Hippocampal formation (tissue), 2 donors: ENCODE results near the gene AKNA.
A peak's percentile ranks its signal among the peaks of the same experiment; 100 is the strongest.

Experiments
- DNase-seq, 2 donors: peaks; one replicate each; lab custom pipeline; 2025; lab: John Stamatoyannopoulos, UW

AKNA gene

GRCh38 chr9:114301798-114302565 is 85.8 kb downstream of the AKNA start:
- DNase-seq, result no peak

DNA sequence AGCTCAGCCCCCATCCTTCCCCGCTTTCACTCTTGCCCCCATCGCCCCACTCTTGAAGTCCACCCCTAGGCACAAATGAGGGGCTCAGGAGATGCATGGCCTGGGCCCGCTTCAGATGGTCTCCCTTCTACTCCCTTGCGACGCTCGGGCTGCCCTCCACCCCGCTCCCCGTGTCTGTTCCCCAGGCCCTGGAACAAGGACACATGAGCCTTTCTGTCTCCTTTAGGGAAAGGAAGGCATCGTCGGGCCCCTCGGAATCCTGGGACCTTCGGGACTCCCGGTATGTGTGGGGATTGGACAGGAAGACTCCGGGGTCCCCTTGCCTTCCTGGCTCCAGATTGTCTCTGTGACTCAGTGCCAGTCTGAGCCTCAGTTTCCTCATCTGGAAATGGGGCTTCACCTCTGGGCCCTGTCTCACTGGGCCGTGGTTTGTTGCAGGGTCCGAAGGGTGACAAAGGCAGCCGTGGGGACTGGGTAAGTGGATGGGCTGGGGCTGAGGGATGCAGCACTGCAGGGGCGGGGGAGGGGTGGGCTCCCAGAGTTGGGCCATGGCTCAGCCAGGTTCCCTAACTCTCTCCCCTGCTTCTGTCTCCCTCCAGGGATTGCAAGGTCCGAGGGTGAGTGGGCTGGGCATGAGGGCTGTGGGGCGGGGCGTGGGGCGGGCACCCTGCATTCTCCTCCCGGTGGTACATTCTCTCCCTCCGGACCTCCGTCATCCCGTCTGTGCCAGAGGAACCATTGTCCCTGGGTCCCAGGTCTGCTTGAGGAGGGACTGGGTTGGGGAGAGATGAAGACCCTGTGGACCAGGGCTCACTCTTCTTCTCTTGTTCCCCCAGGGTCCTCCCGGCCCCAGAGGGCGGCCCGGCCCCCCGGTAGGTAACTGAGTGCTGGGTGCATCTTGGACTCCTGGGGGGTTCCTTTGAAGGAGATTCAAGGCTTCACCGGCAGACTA is 86.7 kb downstream of the AKNA start:
- no peak for DNase-seq

DNA sequence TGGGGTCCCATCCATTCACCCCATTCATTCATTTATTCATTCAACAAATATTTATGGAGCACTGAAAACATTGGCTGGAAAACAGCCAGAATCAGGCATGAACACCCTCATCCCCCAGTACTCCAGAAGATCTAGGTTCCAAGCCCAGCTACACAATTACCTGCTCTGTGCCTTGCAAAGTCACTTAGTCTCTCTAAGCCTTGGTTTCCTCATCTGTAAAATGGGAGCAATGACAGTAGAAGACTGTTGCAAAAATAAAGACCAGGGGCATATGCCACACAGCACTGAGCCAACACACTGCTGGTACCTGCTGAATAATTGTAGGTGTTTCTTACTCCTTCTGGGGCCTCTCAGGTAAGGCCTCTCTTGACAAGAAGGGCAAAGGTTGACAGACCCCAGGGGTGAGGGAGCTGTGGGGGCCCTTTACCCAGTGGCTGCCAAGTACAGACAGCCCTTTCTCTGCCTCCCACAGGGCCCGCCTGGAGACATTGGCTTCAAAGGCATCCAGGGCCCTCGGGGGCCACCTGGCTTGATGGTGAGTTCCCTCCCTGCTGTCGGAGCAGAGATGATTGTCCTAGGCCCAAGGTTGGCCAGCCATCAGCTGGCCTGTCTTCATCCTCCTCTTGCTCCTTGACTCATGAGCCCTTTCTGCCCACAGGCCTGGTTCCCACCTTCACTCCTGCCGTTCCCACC is 87.5 kb downstream of the AKNA start:
- no peak for DNase-seq

- DNase-seq, result no peak
These were observed 88.3 kb downstream of the AKNA start for GRCh38 chr9:114299286-114300152.

DNA sequence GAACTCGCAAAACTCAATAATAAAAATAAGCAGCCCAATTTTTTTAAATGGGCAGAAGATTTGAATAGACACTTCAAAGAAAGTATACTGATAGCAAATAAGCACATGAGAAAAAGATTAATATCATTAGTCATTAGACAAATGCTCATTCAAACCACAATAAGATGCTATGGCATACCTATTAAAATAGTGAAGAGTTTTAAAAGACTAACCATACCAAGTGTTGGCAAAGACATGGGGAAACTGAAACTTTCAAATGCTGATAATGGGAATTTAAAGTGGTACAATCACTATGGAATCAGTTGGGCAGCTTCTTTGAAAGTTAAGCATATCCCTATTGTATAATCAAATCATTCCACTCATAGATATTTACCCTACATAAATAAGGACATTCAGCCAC is 91.4 kb downstream of the AKNA start:
- DNase-seq, result no peak

GRCh38 chr9:114294664-114295063 is 93.1 kb downstream of the AKNA start:
- DNase-seq, result no peak

DNA sequence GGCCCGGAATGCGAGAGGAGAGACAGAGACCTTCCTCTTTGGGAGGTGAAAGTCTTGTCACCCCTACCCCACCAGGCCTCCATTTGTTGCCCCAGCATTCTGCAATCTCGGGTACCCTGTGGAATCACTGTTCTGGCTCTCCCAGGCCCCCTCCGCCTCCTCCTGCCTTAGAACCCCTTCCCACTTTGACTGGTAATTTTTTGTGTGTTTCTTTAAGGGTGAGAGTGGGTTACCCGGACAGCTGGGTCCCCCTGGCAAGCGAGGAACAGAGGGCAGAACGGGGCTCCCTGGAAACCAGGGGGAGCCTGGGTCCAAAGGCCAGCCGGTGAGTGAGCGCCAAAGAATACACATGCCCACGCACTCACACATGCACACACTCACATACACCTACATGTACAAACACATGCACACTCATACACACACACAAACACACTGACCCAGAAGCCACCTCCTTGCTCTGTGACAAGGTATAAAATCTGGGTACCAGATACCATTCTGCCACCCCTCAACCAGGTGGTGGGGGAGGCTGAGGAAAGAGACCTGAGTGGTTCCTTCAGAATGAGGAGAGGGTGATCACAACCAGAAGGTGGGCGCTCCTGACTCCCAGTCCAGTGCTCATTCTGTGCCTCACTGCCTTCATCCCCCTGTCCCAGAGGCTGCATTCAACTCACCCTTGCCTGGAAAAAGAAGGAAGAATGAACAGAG is 95.7 kb downstream of the AKNA start:
- no peak for DNase-seq

- peak in 1 of 2 donors; percentile 55 for DNase-seq
These were observed 96.7 kb downstream of the AKNA start for GRCh38 chr9:114291064-114291474.

DNA sequence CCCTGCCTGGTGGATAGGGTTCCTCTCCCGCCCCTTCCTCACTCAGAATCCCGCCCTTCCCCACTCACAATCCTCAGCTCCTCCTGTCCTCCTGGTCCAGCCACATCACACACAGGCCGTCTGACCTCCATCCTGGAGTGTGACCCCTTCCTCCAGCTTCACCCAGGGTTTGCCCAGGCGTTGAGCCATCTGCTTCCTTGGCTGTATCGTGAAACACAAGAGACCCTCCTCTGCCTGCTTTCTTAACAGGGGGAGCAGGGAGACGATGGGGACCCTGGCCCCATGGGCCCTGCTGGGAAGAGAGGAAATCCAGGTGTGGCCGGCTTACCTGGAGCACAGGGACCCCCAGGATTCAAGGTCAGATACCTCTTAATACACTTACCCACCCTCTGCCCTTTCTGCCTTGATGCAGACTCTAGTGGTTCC is 97.2 kb downstream of the AKNA start:
- DNase-seq, result no peak

GRCh38 chr9:114289571-114290481 is 98.0 kb downstream of the AKNA start:
- no peak for DNase-seq

GRCh38 chr9:114289106-114289505 is 98.7 kb downstream of the AKNA start:
- no peak for DNase-seq

DNA sequence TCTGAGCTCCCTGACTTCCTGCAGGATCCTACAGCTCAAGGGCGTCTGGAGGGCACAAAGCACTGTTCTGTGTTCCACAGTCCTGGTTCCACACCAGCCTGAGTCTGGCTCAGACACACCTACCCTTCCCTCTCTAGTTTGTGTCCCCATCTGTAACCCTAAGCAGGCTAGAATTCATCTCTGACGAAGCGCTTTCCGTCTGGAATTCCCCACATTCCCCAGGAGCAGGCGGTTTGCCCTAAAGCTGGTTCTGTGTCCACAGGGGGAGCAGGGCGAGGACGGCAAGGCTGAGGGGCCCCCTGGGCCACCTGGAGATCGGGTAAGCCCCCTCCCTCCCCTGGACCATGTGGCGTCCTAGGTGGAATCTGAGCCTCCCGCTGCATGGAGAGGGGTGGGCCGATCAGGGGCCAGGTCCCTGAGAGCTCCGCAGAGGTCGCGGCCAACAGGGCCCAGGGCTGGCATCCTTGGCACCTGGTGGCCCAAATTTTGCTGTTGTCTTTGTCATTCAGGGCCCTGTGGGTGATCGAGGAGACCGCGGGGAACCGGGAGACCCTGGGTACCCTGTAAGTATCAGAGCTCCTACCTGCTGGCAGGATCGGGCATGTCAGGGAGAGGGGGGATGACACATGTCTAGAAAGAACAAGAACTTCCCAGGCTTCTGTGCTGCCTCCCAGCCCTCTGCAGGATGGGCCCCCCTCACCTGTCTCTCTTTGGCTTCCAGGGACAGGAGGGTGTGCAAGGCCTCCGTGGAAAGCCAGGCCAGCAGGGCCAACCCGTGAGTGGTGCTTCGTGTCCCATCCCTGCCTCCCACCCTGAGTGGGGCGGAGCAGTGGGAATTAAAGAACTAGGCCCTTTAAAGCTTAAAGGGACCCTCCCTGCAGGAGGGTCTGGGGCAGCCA is 99.3 kb downstream of the AKNA start:
- DNase-seq, result no peak

GRCh38 chr9:114287763-114288192 is 100.0 kb downstream of the AKNA start:
- no peak for DNase-seq

GRCh38 chr9:114287001-114287762 is 100.6 kb downstream of the AKNA start:
- DNase-seq, result no peak

DNA sequence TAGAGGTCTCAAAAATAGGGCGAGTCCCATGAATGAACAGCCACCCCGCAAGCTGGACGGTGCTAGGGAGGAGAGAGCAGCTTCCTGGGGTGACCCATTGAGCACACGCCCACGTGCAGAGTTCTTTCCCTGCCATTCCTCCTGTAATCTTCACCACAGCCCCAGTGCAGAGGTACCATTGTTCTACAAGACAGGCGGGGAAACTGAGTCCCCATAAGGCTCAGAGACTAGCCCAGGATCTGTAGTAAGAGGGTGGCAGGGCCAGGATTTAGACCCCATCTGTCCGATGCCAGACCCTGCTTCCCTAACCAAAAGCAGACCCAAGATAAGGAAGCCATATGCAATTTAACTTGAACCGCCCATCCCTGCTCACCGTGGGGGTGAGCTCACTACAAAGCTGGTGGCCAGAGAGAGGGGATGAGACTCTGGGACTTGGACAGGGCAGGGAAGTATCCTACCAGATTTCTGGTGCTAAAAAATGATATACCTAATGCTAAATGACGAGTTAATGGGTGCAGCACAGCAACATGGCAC is 101.6 kb downstream of the AKNA start:
- DNase-seq, result no peak

DNA sequence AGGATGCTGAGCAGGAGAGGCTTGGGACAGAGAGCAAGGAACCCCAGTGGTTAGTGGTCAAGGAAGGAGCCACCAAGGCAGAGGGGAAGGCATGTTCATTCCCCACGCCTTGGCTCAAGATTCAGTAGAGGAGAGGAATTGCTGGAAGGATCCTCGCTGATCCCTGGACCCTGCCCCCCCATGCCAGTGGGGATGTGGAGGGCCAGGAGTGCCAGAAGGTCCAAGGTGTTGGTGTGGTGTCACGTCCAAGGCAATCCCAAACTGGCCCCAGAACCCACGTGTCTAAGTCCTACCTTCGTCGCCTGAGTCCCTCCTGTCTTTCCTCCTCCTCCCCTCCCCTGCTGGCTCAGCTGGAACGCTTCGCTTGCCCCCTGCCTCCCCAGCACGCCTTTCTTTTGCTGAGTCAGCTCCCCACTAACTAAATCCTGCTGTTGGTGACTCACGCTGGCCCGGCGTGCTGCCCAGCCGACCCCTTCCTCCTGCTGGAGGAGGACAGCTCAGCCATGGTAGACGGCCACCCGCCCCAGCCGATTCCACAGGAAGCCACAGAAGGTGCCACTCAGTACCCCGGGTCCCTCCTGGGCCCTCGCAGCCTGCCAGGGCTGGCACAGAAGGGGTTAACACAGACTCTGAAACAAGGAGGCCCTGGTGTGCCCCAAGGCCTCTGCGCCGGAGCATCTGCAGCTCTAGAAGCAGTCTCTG is 102.5 kb downstream of the AKNA start:
- DNase-seq, result no peak
